ENCODE data around the gene WRAP53.
A peak's percentile ranks its signal among the peaks of the same experiment; 100 is the strongest.

WRAP53 gene

DNA sequence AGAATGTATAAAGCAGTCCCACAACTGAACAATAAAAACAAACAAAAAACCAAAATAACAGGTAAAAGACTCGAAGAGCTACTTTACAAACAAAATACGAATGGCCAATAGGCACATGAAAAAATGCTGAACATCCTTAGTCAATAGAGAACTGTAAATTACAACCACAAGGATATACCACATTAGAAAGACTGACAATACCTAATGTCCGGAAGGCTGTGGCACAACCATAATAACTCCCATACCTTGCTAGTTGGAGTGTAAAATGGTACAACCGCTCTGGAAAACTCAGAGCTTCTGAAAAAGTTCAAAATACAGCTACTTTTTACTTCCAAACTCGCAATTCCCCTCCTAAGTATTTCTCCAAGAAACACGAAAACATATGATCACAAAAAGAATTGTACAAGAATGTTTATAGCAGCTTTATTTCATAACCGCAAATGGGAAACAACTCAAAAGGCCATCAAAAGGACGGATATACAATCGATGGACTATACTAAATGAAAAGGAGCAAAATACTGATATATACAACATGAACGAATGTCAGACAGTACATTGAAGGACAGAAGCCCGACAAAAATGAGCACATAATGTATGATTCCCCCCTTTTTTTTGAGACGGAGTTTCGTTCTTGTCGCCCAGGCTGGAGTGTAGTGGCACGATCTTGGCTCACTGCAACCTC, 3.3 kb upstream of the WRAP53 start:
- no peak for DNase-seq

GRCh38 chr17:7685533-7686221, 2.6 kb upstream of the WRAP53 start:
- DNase-seq: peak; percentile 77

- peak; percentile 78 for DNase-seq
Observed at GRCh38 chr17:7686222-7687071, 1.8 kb upstream of the WRAP53 start.

DNA sequence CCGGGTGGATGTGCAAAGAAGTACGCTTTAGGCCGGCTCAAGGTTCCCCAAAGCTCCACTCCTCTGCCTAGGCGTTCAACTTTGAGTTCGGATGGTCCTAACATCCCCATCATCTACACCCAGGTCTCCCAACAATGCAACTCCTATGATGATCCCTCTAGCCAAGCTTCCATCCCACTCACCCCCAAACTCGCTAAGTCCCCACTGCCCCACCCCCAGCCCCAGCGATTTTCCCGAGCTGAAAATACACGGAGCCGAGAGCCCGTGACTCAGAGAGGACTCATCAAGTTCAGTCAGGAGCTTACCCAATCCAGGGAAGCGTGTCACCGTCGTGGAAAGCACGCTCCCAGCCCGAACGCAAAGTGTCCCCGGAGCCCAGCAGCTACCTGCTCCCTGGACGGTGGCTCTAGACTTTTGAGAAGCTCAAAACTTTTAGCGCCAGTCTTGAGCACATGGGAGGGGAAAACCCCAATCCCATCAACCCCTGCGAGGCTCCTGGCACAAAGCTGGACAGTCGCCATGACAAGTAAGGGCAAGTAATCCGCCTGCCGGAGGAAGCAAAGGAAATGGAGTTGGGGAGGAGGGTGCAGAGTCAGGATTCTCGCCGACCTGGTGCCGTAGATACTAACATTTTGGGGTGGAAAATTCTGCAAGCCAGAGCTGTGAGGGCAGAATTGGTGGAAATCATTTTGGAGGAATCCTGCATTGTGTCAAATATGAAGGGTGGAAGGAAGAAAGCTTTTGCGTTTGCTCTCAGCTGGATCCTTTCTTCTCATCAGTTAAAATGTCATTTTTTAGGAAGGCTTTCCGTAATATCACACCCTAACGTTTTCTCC, 987 bp upstream of the WRAP53 start, which contains the start of gene TP53:
TP53 (minus strand) TSS at position 419 of the 836 bp plus-strand sequence. CDS start 10,896 bp downstream, outside the sequence.
- peak; percentile 85 for DNase-seq

DNA sequence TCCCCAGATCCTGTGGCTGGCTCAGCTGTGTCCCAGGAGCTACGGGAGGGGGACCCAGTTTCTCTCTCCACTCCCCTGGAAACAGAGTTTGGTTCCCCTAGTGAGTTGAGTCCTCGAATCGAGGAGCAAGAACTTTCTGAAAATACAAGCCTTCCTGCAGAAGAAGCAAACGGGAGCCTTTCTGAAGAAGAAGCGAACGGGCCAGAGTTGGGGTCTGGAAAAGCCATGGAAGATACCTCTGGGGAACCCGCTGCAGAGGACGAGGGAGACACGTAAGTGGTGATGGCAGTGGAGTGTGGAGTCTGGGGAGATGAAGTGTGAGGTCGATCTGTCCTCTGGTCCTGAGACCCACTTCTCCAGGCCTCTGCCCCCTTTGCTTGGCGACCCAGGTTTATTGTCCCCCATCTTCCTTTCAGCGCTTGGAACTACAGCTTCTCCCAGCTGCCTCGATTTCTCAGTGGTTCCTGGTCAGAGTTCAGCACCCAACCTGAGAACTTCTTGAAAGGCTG, 585 bp downstream of the WRAP53 start:
- no peak for DNase-seq

DNA sequence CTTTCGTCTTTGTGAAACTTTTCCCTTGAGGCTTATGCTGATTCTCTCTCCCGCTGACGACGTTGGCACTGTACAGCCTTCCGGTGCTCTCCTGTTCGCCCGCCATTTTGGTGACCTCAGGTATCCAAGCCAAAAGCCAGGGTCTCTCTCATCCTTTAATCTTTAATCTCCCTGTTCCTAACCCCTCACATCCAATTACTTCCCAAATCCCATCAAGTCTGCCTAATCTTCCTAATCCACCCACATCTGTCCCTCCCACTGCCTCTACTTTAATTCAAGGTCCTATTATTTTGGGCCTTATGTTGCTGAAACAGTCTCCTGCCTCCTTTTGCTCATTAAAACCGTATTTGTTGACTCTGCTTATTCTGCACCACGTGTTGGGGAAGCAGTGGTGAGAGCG, 7.3 kb downstream of the WRAP53 start:
- DNase-seq: no peak

DNA sequence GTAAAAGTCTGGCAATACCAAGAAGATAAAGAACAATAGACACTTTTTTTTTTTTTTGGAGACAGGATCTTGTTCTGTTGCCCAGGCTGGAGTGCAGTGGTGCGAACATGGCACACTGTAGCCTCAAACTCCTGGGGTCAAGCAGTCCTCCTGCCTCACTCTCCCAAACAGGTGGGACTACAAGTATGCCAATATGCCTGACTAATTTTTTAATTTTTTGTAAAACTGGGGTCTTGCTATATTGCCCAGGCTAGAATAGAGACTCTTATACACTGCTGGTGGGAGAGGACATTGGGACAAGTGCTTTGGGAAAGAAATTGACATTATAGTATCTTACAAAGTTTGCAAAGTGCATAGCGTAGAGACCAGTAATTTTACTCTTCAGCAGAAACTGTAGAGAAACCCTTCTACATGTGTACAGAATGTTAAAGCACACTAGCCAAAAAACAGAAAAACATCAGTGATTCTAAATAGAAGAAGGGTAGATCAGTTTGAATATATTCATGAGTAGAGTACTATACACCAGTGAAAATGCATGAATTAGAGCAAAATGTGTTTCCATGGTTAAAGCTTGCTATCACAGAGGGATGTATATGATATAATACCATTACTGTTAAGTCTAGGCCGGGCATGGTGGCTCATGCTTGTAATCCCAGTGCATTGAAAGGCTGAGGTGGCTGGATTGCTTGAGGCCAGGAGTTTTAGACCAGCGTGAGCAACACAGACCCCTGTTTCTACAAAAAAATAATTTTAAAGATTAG, 9.7 kb downstream of the WRAP53 start:
- no peak for DNase-seq

DNA sequence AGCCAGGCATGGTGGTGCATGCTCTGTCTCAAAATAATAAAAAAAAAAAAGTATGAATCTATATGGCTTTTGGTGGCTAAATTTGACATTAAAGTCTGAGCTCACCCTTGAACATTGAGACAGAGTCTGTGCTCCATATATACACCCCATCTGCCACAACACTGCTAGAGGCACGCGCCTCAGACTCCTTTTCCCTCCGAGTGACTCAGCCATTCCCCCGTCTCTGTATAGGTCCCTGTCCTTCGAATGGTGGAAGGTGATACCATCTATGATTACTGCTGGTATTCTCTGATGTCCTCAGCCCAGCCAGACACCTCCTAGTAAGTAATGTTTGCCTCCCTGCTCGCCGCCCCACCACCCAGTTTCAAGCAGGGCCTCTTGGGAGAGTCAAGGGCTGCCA, 12.2 kb downstream of the WRAP53 start:
- no peak for DNase-seq

GRCh38 chr17:7701681-7702080, 13.4 kb downstream of the WRAP53 start:
- DNase-seq: no peak

GRCh38 chr17:7702776-7703175, 14.5 kb downstream of the WRAP53 start:
- DNase-seq: no peak

GRCh38 chr17:7703584-7704479, 15.6 kb downstream of the WRAP53 start:
- no peak for DNase-seq

DNA sequence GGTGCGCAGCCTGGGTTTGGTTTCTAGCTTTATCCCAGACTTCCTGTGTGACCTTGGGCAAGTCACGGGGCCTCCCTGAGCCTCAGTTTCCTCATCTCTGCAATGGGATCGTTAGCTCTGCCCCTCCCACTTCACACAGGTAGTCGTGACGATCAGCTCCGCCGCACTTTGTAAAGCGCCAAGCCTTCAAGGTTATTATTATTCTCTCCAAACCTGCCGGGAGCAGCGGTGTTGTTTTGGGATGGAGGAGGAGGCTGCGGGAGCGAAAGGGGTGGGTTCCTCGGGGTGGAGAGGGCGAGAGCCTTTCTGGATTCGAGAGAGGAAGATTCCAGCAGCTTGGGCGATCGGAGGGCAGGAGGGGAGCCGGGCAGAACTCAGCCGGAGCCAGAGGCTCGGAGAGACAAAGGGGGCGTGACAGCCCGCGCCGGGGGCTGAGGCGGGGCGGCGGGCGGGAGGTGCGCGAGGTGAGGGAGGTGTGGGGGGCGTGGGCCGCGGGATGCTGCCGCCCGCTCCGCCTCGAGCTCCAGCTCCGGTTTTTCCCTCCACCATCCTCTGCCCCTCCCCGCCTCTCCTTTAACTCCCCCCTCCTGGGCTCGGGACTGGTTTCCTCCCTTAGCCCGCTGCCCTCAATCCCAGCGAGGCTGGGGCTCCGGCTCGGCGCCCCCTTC, 16.5 kb downstream of the WRAP53 start, which contains the start of gene EFNB3:
EFNB3 (plus strand) TSS at position 602 of the 668 bp plus-strand sequence. CDS start 397 bp downstream, outside the sequence.
- no peak for DNase-seq

GRCh38 chr17:7705269-7706255, 17.3 kb downstream of the WRAP53 start:
- no peak for DNase-seq

DNA sequence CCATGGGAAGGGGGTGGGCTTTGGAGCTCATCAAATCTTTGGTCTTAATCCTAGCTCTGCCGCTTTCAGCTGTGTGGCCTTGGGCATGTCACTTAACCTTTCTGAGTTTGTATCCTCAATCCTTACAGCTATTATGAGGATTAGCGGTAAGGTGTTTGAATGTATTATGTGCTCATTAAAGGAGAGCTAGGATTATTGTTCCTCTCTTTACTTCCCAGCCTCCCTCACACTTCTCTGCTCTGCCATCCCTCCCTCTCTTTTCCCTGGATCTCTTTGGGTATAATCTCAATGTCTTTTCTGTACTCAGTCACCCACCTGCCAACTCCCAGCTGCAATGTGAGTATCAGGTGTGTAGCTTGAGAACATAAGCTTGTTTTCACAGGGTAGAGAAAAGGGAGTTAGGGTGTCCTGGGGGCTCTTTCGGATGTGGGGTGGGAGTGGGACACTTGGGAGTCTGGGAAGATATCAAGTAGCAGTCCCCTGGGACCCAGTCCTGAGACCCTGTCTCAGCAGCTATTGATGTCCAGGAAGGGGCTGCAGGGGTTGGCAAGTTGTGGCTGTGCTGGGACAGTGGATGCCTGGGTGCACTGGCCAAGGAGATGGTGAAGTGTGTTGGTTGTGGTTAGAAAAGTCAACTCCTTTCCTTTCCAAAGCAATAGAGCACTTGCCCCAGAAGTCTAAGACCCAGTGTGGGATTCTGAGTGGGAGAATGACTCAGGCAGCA, 18.5 kb downstream of the WRAP53 start:
- DNase-seq: no peak

DNA sequence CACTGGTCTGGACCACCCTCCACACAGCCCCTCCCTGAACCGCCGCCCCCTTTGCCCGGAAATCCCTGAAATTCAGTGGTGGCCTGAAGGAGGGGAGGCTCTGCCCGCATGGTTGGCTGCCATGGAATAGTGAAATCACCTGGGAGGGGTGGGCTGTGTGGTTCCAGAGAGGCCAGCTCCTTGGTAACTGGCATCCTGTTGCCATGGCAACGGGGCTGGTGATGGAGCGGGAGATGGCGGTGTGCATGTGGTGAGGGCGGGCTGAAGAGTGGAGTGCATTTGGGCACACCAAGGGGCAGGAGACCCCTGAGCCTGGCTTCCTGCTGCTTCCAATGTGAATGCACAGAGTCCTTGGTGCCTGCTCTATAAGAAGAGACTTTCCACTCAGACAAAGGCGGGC, 19.2 kb downstream of the WRAP53 start:
- no peak for DNase-seq

GRCh38 chr17:7707858-7708750, 19.8 kb downstream of the WRAP53 start:
- no peak for DNase-seq

- no peak for DNase-seq
Observed at GRCh38 chr17:7709031-7709430, 20.8 kb downstream of the WRAP53 start.

Data from NCI-H446 treated with DMSO at 0.1 percent for 48 hours (cell line).